ENCODE data around the gene CCM2L.
A peak's percentile ranks its signal among the peaks of the same experiment; 100 is the strongest.

CCM2L gene

GRCh38 chr20:32010101-32010500 lies at the start of gene CCM2L:
CCM2L (plus strand) TSS chr20:32010438; CDS start chr20:32010455, 17 bp downstream.
- DNase-seq (ENCODE audit: low read depth), result no peak
- TF ChIP-seq CTCF (conservative IDR thresholded peaks at IDR 0.05; ENCODE audit: control insufficient read depth, insufficient read depth, low read depth, low read length), result no peak
- H3K4me3 ChIP-seq (ENCODE audit: control insufficient read depth, low read depth, low read length), result no peak within 1 kb of the TSS

GRCh38 chr20:31962761-31963160 lies 47.5 kb upstream of the CCM2L start:
- no peak overlapping the region for H3K4me3 ChIP-seq (ENCODE audit: control insufficient read depth, low read depth, low read length)
- TF ChIP-seq CTCF (conservative IDR thresholded peaks at IDR 0.05; ENCODE audit: control insufficient read depth, insufficient read depth, low read depth, low read length), result no peak
- DNase-seq (ENCODE audit: low read depth), result no peak

- H3K4me3 ChIP-seq (ENCODE audit: control insufficient read depth, low read depth, low read length), result no peak overlapping the region
- TF ChIP-seq CTCF (conservative IDR thresholded peaks at IDR 0.05; ENCODE audit: control insufficient read depth, insufficient read depth, low read depth, low read length), result no peak
- no peak for DNase-seq (ENCODE audit: low read depth)
These were observed 46.3 kb upstream of the CCM2L start for GRCh38 chr20:31963889-31964288.

GRCh38 chr20:31966991-31967655 lies 43.1 kb upstream of the CCM2L start:
- DNase-seq (ENCODE audit: low read depth), result no peak
- no peak for TF ChIP-seq CTCF (conservative IDR thresholded peaks at IDR 0.05; ENCODE audit: control insufficient read depth, insufficient read depth, low read depth, low read length)
- no peak overlapping the region for H3K4me3 ChIP-seq (ENCODE audit: control insufficient read depth, low read depth, low read length)

GRCh38 chr20:31967830-31968249 lies 42.4 kb upstream of the CCM2L start, which contains the start of gene XKR7:
XKR7 (plus strand) TSS chr20:31968151; CDS start chr20:31968176, 25 bp downstream.
- H3K4me3 ChIP-seq (ENCODE audit: control insufficient read depth, low read depth, low read length), result no peak within 1 kb of the TSS
- TF ChIP-seq CTCF (conservative IDR thresholded peaks at IDR 0.05; ENCODE audit: control insufficient read depth, insufficient read depth, low read depth, low read length), result no peak
- DNase-seq (ENCODE audit: low read depth), result no peak

- peak; percentile 41 for DNase-seq (ENCODE audit: low read depth)
- no peak overlapping the region for H3K4me3 ChIP-seq (ENCODE audit: control insufficient read depth, low read depth, low read length)
- no peak for TF ChIP-seq CTCF (conservative IDR thresholded peaks at IDR 0.05; ENCODE audit: control insufficient read depth, insufficient read depth, low read depth, low read length)
These were observed 41.7 kb upstream of the CCM2L start for GRCh38 chr20:31968291-31969126.

Measured in fibroblast of mammary gland (primary cell).